A549 (cell line): Measurements from ENCODE around the gene DCLK1.

ENCODE experiments used
- CEBPB ChIP-seq, 2 experiments: fragments of >200 bp in 1 of 2; sonication (Bioruptor Twin) in 1 of 2; formaldehyde crosslinking in 1 of 2; IDR thresholded peaks; 2 replicates each; pipeline ENCODE4 v1.6.1; 2012 to 2016
- CHD2 ChIP-seq: fragments of 150-350 bp; IDR thresholded peaks from 2 replicates; pipeline ENCODE4 v1.6.1; 2014; ENCODE audit warnings: low read length; ENCODE audit not compliant: partially characterized antibody
- CHD4 ChIP-seq: fragments of 200-600 bp; sonication (generic); IDR thresholded peaks from 2 replicates; pipeline ENCODE4 v1.6.1; 2016; ENCODE audit warnings: antibody characterized with exemption, mild to moderate bottlenecking, borderline replicate concordance
- CTCF ChIP-seq: fragments of >200 bp; sonication (Bioruptor Twin); formaldehyde crosslinking; IDR thresholded peaks from 3 replicates; pipeline ENCODE4 v1.5.1; 2016
- ELK1 ChIP-seq: fragments of 150-350 bp; IDR thresholded peaks from 2 replicates; pipeline ENCODE4 v1.6.1; 2014; ENCODE audit warnings: low read depth, mild to moderate bottlenecking, low read length
- EP300 ChIP-seq, 2 experiments: fragments of >200 bp; sonication (Bioruptor Twin); formaldehyde crosslinking; IDR thresholded peaks; 2 replicates in 1 of 2; 3 replicates in 1 of 2; pipeline ENCODE4 v1.6.1; 2016 to 2017
- MAX ChIP-seq: IDR thresholded peaks from 2 replicates; pipeline ENCODE4 v1.6.1; 2012
- MAZ ChIP-seq: fragments of 150-350 bp; IDR thresholded peaks from 2 replicates; pipeline ENCODE4 v1.6.1; 2014; ENCODE audit warnings: antibody characterized with exemption, low read depth, low read length, borderline replicate concordance
- MYC ChIP-seq: IDR thresholded peaks from 2 replicates; pipeline ENCODE4 v1.6.1; 2012; ENCODE audit warnings: mild to moderate bottlenecking, inconsistent platforms, low read length, improper control_type of control experiment, borderline replicate concordance
- POLR2A ChIP-seq: IDR thresholded peaks from 2 replicates; pipeline ENCODE4 v1.6.1; 2012; ENCODE audit warnings: mild to moderate bottlenecking, low read length
- RCOR1 ChIP-seq: fragments of 150-350 bp; IDR thresholded peaks from 2 replicates; pipeline ENCODE4 v1.6.1; 2014; ENCODE audit warnings: antibody characterized with exemption, low read length, low read depth
- RFX5 ChIP-seq: fragments of 450-650 bp; IDR thresholded peaks from 2 replicates; pipeline ENCODE4 v1.7.1; 2014; ENCODE audit warnings: antibody characterized with exemption, mild to moderate bottlenecking, moderate library complexity
- SREBF2 ChIP-seq: fragments of 450-650 bp; IDR thresholded peaks from 2 replicates; pipeline ENCODE4 v1.6.1; 2014; ENCODE audit warnings: mild to moderate bottlenecking, moderate library complexity

GRCh38 chr13:36058116-36058515, 73.1 kb downstream of the DCLK1 start:
- no peak for TF ChIP-seq EP300 (IDR thresholded peaks at IDR 0.05)
- no peak for TF ChIP-seq RFX5
- no peak for TF ChIP-seq CHD4
- no peak for TF ChIP-seq CTCF
- TF ChIP-seq SREBF2: no peak
- no peak for TF ChIP-seq RCOR1
- no peak for TF ChIP-seq MAX
- no peak for TF ChIP-seq CEBPB (IDR thresholded peaks at IDR 0.05)
- no peak for TF ChIP-seq MAZ
- no peak for TF ChIP-seq POLR2A
- no peak for TF ChIP-seq MYC
- TF ChIP-seq CHD2: no peak
- TF ChIP-seq ELK1: no peak
